GM11168 (cell line): ENCODE data around the gene P3H3.

Experiments used
- in situ Hi-C: fragments of 300-500 bp; cut with MboI; formaldehyde crosslinking; loops from one replicate; pipeline ENCODE4 v1.12.0; 2022; ENCODE audit warnings: low sequenced_read_pairs; ENCODE audit not compliant: unreplicated experiment

P3H3 gene

DNA sequence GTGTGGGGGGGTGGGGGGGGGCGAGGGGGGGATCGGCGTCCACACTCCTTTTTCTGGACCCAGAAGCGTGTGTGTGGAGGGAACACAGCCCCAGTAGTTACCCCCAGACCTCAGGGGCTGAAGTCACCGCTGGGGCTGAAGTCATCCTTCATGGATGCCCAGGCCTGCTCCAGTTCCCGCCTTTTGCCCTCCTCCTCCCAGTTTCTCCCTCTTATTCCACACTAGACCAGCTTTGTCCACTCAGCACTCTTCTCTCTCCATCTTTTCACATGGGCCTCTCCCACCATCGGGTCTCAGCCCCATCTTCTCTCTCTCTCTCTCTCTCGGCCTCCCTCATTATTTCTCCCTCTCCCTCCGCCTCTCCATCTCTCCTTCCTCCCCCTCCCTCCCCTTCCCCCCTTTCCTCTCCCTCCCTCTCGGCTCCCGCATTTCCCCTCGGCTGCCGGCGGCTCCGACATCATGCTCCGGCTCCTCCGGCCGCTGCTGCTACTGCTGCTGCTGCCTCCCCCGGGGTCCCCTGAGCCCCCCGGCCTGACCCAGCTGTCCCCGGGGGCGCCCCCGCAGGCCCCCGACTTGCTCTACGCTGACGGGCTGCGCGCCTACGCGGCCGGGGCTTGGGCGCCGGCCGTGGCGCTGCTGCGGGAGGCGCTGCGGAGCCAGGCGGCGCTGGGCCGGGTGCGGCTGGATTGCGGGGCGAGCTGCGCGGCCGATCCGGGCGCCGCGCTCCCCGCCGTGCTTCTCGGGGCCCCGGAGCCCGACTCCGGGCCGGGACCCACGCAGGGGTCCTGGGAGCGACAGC lies at the start of gene P3H3:
P3H3 (plus strand) TSS at position 426 of the 799 bp plus-strand sequence; CDS start at position 460, 34 bp downstream.
- in situ Hi-C loops = no loop called here

DNA sequence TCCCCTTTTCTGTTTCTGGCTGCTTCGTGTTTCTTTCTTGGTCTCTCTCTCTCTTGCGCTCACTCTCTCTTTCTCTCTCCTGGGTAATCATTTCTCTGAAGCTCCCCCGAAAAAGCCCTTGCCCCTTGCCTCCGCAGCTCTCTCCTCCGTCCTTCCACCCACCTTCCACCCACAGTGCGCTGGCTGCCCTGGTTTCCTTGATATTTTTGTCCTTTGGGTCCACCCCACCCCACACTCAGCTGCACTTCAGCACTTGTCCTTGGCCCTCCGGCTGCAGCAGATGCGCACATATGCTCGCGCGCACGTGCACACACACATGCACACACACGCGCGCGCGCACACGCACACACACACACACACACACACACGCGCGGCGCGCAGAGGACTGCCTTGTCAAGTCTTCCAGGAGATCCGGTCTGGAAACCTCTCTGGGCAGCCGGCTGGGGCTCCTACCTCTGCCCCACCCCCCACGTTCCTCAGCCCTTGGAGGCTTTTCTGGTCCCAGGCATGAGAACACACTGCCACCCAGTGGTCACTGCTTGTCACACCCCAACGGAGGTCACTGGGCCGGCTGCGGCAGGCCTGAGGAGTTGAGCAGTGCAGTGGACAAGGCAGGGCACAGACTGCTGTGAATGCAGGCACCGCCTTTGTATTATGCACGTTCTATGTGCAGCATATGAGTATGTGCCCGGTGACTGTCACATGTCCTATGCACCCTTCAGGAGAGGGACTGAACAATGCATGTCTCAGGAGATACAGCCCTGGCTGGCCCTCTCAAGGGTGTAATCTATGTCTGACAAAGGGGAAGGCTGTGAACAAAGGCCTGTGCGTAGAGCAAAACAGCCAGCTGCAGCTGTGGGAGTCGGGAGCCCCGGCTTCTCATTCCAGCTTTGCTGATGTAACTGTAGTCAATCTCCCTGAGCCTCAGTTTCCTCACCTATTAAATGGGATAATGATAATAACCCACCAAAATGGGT lies 49.3 kb upstream of the P3H3 start:
- in situ Hi-C loops = no loop called here

- in situ Hi-C loops = no loop called here
These were observed 48.3 kb upstream of the P3H3 start for GRCh38 chr12:6779708-6780432.

GRCh38 chr12:6780573-6780972 lies 47.6 kb upstream of the P3H3 start:
- in situ Hi-C loops = no loop called here

DNA sequence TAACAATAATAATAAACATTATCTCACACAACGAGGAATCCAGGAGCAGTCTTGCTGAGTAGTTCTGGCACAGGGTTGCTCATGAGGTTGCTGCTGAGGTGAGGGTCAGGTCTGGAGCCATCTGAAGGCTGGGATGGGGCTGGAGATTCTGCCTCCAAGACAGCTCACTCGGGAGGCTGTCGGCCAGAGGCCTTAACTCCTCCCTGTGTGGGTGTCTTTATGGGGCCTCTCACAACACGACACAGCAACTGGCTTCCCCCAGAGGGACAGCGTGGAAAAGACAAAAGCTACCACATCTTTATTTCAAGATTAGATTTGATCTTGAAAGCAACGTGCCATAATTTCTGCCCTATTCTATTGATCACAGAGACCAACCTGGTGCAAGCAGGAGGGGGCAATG lies 46.1 kb upstream of the P3H3 start:
- in situ Hi-C loops = no loop called here

DNA sequence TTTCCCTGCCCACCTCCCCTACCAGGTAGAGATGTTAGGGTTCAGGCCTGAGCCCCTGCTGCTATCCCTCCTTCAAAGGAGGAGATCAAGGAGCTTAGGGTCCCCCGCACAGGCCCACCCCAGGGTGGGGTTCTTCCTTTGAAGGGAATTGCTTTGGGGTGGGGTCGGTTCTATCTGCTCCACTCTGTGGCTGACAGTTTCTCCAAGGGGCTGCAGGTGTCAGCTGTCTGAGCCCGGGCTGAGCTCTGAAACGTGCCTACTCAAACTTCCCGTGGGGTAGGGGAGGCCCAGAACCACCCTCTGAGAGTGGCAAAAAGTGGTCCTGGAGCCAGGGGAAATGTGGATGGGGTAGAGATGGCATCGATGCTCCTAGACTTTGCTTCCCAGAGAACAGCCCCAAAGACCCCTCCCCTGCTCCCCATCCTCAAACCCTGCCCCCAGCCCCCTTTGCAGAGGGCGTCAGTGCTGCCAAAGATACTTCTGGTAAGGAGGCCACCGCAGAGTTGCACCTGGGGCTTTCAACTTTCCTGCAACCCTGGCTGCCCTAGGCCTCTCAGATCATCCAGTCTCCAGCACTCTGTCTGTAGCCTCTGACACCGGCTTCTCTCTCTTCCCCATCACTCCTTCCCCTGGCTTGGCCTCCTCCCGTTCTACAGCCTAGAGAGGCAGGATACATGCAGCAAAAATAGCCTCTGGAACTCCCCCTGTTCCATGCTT lies 45.2 kb upstream of the P3H3 start:
- in situ Hi-C loops = no loop called here

DNA sequence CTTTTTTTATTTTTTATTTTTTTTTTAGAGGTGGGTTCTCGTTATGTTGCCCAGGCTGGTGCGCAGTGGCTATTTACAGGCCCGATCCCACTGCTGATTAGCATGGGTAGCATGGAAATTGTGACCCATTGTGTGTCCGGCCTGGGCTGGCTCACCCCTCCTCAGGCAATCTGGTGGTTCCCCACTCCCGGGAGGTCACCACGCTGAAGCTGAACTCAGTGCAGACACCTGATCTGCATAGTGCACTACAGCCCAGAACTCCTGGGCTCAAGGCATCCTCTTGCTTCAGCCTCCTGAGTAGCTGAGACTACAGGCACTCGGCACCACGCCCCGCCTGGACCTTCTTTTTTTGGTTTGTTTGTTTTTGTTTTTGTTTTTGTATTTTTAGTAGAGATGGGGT lies 44.4 kb upstream of the P3H3 start:
- in situ Hi-C loops = no loop called here

GRCh38 chr12:6784296-6784695 lies 43.9 kb upstream of the P3H3 start:
- in situ Hi-C loops = no loop called here

DNA sequence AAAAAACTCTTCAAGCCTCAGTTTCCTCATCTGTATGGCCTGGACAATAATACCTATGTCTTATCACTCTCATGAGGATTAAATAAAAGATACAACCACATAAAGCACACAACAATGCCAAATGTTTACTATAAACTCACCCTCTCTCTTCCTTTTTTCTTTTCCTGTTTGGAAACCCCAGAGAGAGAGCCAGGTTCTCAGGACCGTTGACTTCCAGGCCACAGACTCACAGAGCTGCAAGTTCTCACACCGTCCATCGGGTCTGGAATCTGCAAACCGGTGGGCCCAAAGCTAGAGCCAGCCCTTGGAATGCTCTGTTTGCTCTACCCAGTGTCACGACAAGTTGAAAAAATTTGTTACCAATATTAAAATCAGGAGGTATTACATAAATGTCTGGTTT lies 43.4 kb upstream of the P3H3 start:
- in situ Hi-C loops = no loop called here

- in situ Hi-C loops = no loop called here
These were observed 41.7 kb upstream of the P3H3 start for GRCh38 chr12:6786416-6787094.

DNA sequence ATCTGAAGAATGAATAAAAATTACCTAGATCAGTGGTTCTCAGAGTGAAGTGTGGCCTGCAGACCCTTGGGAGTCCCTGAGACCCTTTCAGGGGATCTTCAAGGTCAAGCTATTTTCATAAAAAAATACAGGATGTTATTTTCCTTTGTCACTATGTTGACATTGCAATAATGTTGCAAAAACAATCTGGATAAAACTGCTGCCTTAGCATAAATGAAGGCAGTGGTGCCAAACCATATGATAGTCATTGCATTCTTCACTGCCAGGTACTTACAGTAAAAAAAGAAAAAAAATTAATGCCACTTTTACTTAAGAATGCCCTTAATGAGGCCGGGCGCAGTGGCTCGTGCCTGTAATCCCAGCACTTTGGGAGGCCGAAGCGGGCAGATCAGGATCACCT lies 40.9 kb upstream of the P3H3 start:
- in situ Hi-C loops = no loop called here

DNA sequence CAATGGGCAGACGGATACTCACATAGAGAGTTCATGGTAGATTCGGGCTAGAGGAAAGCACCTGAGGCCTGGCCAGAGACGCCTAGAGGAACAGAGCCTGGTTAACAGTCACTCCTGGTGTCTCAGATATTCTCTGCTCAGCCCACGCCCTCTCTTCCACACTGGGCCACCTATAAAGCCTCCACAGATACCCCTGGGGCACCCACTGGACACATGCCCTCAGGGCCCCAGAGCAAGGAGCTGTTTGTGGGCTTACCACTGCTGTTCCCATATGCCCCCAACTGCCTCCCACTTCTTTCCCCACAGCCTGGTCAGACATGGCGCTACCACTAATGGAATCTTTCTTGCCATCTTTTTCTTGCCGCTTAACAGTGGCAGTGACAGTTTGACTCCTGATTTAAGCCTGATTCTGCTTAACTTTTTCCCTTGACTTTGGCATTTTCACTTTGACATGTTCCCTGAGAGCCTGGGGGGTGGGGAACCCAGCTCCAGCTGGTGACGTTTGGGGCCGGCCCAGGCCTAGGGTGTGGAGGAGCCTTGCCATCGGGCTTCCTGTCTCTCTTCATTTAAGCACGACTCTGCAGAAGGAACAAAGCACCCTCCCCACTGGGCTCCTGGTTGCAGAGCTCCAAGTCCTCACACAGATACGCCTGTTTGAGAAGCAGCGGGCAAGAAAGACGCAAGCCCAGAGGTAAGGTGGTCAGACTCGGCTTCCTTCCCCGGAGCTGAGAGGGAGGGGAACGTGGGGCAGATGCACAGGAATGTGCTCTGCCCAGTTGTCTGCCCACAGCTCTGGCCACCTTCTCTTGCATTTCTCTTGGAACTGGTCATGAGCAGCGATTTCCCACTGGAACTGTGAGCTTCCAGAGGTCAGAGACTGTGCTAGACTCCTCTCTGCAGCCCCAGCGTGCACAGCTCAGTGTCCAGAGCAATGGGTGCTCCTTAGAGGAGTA lies 39.0 kb upstream of the P3H3 start, which contains the start of gene CD4:
CD4 (plus strand) TSS at position 557 of the 953 bp plus-strand sequence. CDS start 10,611 bp downstream, outside the sequence.
- in situ Hi-C loops = no loop called here

DNA sequence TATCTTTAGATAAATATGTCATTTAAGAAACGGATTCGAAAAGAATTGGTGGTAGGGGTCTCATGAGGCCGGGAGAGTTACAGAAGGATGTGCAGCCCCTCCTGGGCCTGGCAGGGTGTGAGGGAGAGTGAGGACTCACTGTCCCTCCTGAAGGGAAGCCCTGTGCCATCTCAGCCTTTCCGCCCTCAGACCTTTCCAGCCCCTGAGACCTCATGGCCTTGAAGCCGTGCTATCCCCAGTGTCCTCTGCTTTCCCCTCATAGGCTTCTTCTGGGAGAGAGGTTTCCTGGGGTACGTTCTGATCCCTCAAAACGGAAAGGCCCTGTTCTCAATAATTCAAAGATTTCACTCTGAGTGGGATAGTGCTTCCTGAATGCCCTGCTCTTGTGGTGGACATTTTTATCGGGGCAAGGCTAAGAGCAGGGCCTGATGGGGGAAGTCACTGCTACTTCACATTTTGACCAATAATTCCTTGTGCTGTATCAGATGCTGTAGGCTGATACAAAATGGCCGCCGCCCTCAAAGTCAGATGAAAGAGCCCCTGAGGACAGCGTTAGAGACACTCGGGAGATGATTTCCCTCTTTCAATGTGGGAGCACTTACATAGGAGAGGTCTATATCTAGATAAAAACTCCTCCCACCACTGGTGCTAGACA lies 37.6 kb upstream of the P3H3 start:
- in situ Hi-C loops = no loop called here

DNA sequence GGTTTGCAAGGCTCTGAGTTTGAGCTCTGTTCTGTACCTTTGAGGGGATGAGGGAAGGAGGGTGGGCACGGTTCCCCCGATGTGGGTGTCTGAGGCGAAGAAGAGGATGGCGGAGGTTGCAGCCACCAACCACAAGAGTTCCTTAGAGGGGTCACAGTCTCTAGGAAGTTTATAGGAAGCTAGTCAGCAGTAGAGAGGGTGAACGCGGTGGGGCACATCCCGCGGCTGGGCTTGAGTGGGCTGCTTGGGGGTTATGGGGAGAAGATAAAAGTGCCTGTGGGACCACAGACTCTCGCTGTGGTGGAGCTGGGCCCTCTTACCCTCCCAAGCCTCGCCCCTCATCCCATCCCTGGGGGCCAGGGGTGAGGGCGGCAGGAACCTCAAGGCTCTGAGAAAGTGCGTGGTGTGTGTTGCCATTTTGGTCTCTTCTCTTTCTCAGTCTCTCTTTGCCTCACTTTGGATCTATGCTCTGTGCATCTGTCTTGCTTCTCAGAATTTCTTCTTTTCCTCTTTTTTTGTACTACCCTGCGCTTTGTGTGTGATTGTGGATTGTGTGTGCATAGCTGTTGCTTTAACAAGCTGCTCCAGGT lies 36.2 kb upstream of the P3H3 start:
- in situ Hi-C loops = no loop called here

DNA sequence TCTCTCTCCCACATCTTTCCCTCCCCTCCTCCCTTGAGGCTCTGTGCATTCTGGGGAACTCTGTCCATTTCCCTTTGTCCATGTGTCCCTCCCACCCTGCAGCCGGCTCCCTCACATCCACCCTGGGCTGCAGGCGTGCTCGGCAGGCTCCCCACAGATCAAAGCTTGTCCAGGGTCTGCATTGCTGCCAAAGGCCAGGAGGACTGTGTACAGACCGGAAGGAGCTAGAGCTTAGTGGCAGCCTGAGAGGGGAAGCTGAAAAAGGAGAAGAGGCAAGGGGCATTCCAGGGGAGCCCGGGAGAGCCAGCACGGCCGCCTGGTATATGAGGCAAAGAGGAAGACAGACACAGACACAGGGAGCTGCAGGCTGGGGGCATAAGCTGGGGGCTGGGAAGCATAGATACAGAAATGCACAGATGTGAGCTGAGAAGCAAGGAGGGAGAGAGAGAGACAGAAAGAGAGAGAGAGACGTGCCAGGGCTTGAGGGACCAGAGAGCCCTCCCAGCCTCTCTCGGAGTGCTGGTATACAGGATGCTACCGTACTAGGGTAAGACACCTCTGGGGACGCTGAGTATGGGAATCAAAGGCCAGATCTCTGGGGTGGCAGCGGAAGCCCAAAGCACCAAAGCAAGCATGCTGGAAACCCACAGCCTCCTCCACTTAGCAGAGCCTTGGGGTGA lies 35.5 kb upstream of the P3H3 start:
- in situ Hi-C loops = no loop called here

DNA sequence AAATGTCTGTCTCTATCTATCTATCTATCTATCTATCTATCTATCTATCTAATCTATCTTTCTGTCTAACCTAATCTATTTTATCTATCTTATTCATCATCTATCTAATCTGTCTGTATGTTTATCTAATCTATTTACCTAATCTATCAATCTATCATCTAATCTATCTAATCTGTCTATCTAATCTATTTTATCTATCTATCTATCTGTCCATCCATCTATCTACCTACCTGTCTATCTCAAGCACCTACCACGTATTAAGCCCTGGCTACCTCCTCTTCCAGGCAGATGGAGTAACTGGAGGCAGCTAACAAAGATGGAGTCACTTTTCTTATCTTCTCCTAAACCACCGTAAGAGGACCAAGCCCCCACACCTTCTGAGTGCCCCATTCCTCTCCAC lies 33.1 kb upstream of the P3H3 start:
- in situ Hi-C loops = no loop called here

DNA sequence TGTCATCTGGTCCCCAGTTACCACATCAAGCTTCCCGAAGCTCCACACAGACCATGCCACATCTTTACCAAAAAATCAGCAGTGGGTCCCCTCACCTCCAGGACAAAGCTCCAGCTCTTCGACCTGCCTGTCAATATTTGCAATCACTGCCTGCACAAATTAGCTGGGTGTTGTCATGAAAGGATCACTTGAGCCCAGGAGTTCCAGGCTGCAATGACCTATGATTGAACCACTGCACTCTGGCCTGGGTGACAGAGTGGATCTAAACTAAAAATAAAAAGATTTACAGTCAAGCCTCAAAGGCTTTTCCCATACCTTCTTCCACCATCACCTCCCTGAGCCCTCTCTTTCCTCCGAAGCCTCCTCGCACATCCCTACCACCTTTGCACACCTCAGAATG lies 31.6 kb upstream of the P3H3 start:
- in situ Hi-C loops = no loop called here
